K562 (cell line): ENCODE results near the gene PPP4R4. TPM values are rescaled to one million over a fixed set of nuclear protein-coding genes. Genes with fewer than 3 reads are reported as not detected.

Source experiments
- ATF7 ChIP-seq: fragments of 450-650 bp; IDR thresholded peaks from 2 replicates; pipeline ENCODE4 v1.7.1; 2014; ENCODE audit warnings: mild to moderate bottlenecking, moderate library complexity
- ELK1 ChIP-seq: sonication (generic); formaldehyde crosslinking; IDR thresholded peaks from 2 replicates; pipeline ENCODE4 v1.8.1; 2022; ENCODE audit warnings: missing genetic modification reagents
- HDGF ChIP-seq: fragments of 450-650 bp; IDR thresholded peaks from 2 replicates; pipeline ENCODE4 v1.6.1; 2016
- ILK ChIP-seq: fragments of 450-650 bp; IDR thresholded peaks from 2 replicates; pipeline ENCODE4 v1.6.1; 2016; ENCODE audit warnings: missing genetic modification characterization, low read depth, mild to moderate bottlenecking, missing compliant biosample characterization, moderate library complexity, borderline replicate concordance
- MAFG ChIP-seq: fragments of 450-650 bp; conservative IDR thresholded peaks from 2 replicates; pipeline ENCODE4 v1.6.1; 2016; ENCODE audit warnings: missing genetic modification characterization, missing compliant biosample characterization
- MTA3 ChIP-seq: fragments of 450-650 bp; formaldehyde crosslinking; IDR thresholded peaks from 2 replicates; pipeline ENCODE4 v1.6.1; 2017; ENCODE audit warnings: mild to moderate bottlenecking, borderline replicate concordance
- SIN3A ChIP-seq, 2 experiments: fragments of 150-350 bp in 1 of 2; IDR thresholded peaks; 2 replicates each; pipeline ENCODE4 v1.6.1; 2011 to 2016; ENCODE audit warnings: borderline replicate concordance in 2 of 2, low read depth in 2 of 2, low read length in 2 of 2, mild to moderate bottlenecking in 2 of 2, moderate library complexity in 2 of 2; ENCODE audit not compliant: control insufficient read depth in 1 of 2
- SREBF2 ChIP-seq: sonication (generic); formaldehyde crosslinking; IDR thresholded peaks from 2 replicates; pipeline ENCODE4 v1.4.0; 2020; ENCODE audit warnings: mild to moderate bottlenecking, missing genetic modification reagents
- SRSF1 ChIP-seq: fragments of 200-400 bp; formaldehyde crosslinking; IDR thresholded peaks from 2 replicates; pipeline ENCODE4 v1.6.1; 2017; ENCODE audit warnings: mild to moderate bottlenecking, low read depth, low read length, moderate library complexity
- TBL1XR1 ChIP-seq, 2 experiments: IDR thresholded peaks; 2 replicates each; pipeline ENCODE4 v1.6.1; 2012; ENCODE audit warnings: improper control_type of control experiment in 2 of 2, low read length in 2 of 2, mild to moderate bottlenecking in 1 of 2
- TFAP4 ChIP-seq: sonication (generic); formaldehyde crosslinking; IDR thresholded peaks from 2 replicates; pipeline ENCODE4 v1.8.0; 2022; ENCODE audit warnings: missing genetic modification reagents, mild to moderate bottlenecking, moderate library complexity, borderline replicate concordance
- YY1 ChIP-seq, 3 experiments: IDR thresholded peaks; 2 replicates each; pipeline ENCODE4 v1.6.1; 2011; ENCODE audit warnings: low read length in 2 of 3, mild to moderate bottlenecking in 2 of 3, moderate library complexity in 2 of 3, borderline replicate concordance in 1 of 3, control low read depth in 1 of 3, low read depth in 1 of 3; ENCODE audit not compliant: insufficient read depth in 3 of 3, insufficient replicate concordance in 2 of 3, control insufficient read depth in 1 of 3, insufficient read length in 1 of 3; ENCODE audit errors: extremely low read depth in 1 of 3
- polyA plus RNA-seq, 8 experiments: library from polyadenylated mRNA; depleted of rRNA in 4 of 8; stranded (reverse) in 5 of 8; unstranded in 3 of 8; fragments of >200 nt; fragmentation: Nextera tagmentation in 2 of 8; fragmentation: Illumina TruSeq in 1 of 8; extraction: Ambion mirVana in 2 of 8; extraction: Trizol in 1 of 8; gene quantifications; 2 replicates each; pipeline versions ENCODE4 v1.2.1 to v1.2.3, GENCODE V29; 2011 to 2014; ENCODE audit warnings: inconsistent platforms in 1 of 8, missing spikeins in 1 of 8
- total RNA-seq, 7 experiments: library from RNA; depleted of rRNA in 6 of 7; stranded (reverse); fragments of >200 nt in 6 of 7; fragmentation: Illumina TruSeq in 2 of 7; extraction: Trizol in 2 of 7; gene quantifications; 2 replicates each; pipeline versions ENCODE4 v1.2.1 to v1.2.3, GENCODE V29; 2011 to 2021; ENCODE audit warnings: low replicate concordance in 1 of 7

Gene PPP4R4
- total and polyA plus RNA-seq, 9 of the 15 experiments (the other 6 are each of a cell fraction or from before 2014, with no cell fraction given) = 0.11 to 0.26 TPM; not detected in 7

GRCh38 chr14:94125659-94126418, 48.3 kb upstream of the PPP4R4 start (continued):
- no peak for TF ChIP-seq YY1 (IDR thresholded peaks at IDR 0.05; ENCODE audit: borderline replicate concordance in 1 of 3, control insufficient read depth in 1 of 3, extremely low read depth in 1 of 3, insufficient read depth in 3 of 3, insufficient read length in 1 of 3, insufficient replicate concordance in 2 of 3, low read depth in 1 of 3, low read length in 2 of 3)
- no peak for TF ChIP-seq ILK (tag)
- no peak for TF ChIP-seq ELK1
- no peak for TF ChIP-seq HDGF
- no peak for TF ChIP-seq ATF7
- no peak for TF ChIP-seq MTA3
- no peak for TF ChIP-seq SIN3A (IDR thresholded peaks at IDR 0.05; ENCODE audit: borderline replicate concordance in 2 of 2, control insufficient read depth in 1 of 2, low read depth in 2 of 2, low read length in 2 of 2)
- no peak for TF ChIP-seq SREBF2 (CRISPR knock-in tag)
- no peak for TF ChIP-seq MAFG (tag)
- no peak for TF ChIP-seq SRSF1
- TF ChIP-seq TFAP4 = no peak
- no peak for TF ChIP-seq TBL1XR1 (IDR thresholded peaks at IDR 0.05; ENCODE audit: low read length in 2 of 2)
